ENCODE measurements around the gene STK4.
A peak's percentile ranks its signal among the peaks of the same experiment; 100 is the strongest.

STK4 gene

DNA sequence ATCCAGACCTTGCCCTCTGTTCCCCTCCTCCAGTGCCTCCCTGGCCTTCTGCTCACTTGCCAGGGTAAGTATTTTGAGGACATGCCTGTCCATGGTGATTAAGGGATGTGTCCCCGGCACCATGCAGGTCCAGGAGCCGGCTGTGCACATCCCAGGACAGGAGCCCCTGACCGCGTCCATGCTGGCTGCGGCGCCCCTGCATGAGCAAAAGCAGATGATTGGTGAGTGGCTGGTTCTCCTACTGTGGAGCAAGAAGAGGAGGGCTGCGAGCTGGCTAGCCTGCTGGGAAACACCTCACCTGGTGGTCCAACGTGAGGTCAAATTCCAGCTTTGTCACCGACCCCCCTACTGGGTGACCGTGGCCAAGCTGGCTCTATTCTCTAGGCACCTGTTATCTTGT, 29.8 kb upstream of the STK4 start:
- H3K4me3 Mint-ChIP-seq: no peak overlapping the region
- no peak for TF ChIP-seq CTCF (IDR thresholded peaks at IDR 0.05)
- H3K36me3 Mint-ChIP-seq (ENCODE audit: low read depth): peaks cover 26% of the 10 kb centered on the region
- no peaks in the 10 kb centered on the region for H3K9me3 Mint-ChIP-seq
- no peaks in the 10 kb centered on the region for H3K27me3 Mint-ChIP-seq (ENCODE audit: low read depth, poor library complexity)
- H3K27ac Mint-ChIP-seq: peak overlapping the region; percentile 71
- no peak for DNase-seq
- H3K4me1 Mint-ChIP-seq: no peaks in the 10 kb centered on the region

GRCh38 chr20:44938637-44939036, 27.7 kb upstream of the STK4 start:
- Mint-ChIP-seq H3K27ac (peak overlapping the region; percentile 88), H3K4me3 (no peak overlapping the region), H3K27me3 (ENCODE audit: low read depth, poor library complexity) (no peaks in the 10 kb centered on the region), H3K4me1 (peaks cover 16% of the 10 kb centered on the region), H3K36me3 (ENCODE audit: low read depth) (peaks cover 26% of the 10 kb centered on the region), H3K9me3 (no peaks in the 10 kb centered on the region)
- DNase-seq: no peak
- TF ChIP-seq CTCF (IDR thresholded peaks at IDR 0.05): no peak

- Mint-ChIP-seq H3K27ac (peak overlapping the region; percentile 93), H3K27me3 (ENCODE audit: low read depth, poor library complexity) (no peaks in the 10 kb centered on the region), H3K9me3 (no peaks in the 10 kb centered on the region), H3K36me3 (ENCODE audit: low read depth) (peaks cover 42% of the 10 kb centered on the region), H3K4me1 (peaks cover 23% of the 10 kb centered on the region), H3K4me3 (no peak overlapping the region)
- TF ChIP-seq CTCF (IDR thresholded peaks at IDR 0.05): no peak
- no peak for DNase-seq
Measured at GRCh38 chr20:44941120-44941691, 25.1 kb upstream of the STK4 start.

DNA sequence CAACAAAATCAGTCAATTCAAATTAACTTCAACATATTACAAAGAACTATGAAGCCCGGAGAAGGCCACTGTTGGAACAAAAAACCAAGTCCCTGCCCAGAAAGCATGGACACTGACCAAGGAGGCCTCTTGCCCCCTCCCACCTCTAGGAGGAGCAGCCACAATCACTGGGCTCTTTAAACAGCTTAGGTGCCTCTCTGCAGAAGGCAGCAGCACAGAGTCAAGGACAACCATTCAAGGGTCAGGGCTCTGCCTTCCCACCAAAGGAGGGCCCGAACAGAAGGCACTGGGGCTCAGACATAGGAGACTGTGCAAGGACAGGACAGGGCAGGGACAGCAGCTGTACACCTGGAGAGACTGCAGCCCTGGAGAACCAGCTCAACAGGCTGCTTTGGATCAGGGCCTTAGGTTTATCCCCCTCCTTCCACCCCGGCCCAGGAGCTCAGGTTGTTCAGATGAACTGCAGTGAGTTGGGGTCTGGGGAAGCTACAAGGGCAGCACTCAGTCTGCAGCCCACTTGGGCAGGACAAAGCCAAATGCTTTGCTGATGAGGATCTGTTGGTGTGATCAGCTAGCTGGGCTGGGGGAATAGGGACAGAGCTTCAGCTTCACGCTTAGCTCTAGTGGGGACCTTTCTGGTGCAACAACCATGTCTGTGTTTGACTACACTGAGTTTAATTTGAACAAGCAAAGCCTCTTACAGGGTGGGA, 23.9 kb upstream of the STK4 start:
- DNase-seq: no peak
- TF ChIP-seq CTCF (IDR thresholded peaks at IDR 0.05): no peak

GRCh38 chr20:44943828-44944227, 22.5 kb upstream of the STK4 start:
- Mint-ChIP-seq H3K36me3 (ENCODE audit: low read depth) (peaks cover 59% of the 10 kb centered on the region), H3K4me1 (peaks cover 23% of the 10 kb centered on the region), H3K27ac (peak overlapping the region; percentile 97), H3K9me3 (no peaks in the 10 kb centered on the region), H3K4me3 (no peak overlapping the region), H3K27me3 (ENCODE audit: low read depth, poor library complexity) (no peaks in the 10 kb centered on the region)
- no peak for TF ChIP-seq CTCF (IDR thresholded peaks at IDR 0.05)
- no peak for DNase-seq

More for the DNA sequence above, 23.9 kb upstream of the STK4 start:
- H3K4me3 Mint-ChIP-seq: peak overlapping the region; percentile 28
- H3K27me3 Mint-ChIP-seq (ENCODE audit: low read depth, poor library complexity): no peaks in the 10 kb centered on the region
- H3K4me1 Mint-ChIP-seq: peaks cover 23% of the 10 kb centered on the region
- peaks cover 51% of the 10 kb centered on the region for H3K36me3 Mint-ChIP-seq (ENCODE audit: low read depth)
- no peaks in the 10 kb centered on the region for H3K9me3 Mint-ChIP-seq
- H3K27ac Mint-ChIP-seq: peak overlapping the region; percentile 97

DNA sequence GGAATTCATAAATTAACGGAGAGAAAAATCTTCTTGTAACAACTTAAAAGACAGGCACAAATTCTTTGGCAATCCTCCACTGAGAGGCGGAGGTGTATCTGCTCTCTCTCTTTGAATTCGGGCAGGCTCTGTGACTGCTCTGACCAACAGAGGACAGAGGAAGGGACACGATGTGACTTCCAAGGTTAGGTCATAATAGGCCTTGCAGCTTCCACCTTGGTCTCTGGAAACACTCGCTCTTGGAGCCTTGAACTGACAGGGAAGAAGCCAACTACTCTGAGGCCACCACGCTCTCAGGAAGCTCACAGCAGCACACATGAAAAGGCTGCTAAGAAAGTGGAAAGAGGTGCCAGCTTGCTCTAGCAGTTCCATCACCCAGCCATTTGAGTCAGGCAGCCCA, 21.1 kb upstream of the STK4 start:
- H3K9me3 Mint-ChIP-seq: no peaks in the 10 kb centered on the region
- no peak overlapping the region for H3K4me3 Mint-ChIP-seq
- no peaks in the 10 kb centered on the region for H3K27me3 Mint-ChIP-seq (ENCODE audit: low read depth, poor library complexity)
- peaks cover 23% of the 10 kb centered on the region for H3K4me1 Mint-ChIP-seq
- no peak for TF ChIP-seq CTCF (IDR thresholded peaks at IDR 0.05)
- H3K27ac Mint-ChIP-seq: no peak overlapping the region
- H3K36me3 Mint-ChIP-seq (ENCODE audit: low read depth): peaks cover 64% of the 10 kb centered on the region
- DNase-seq: no peak
